Measurements from ENCODE around the gene TMEFF1.

- TF ChIP-seq POLR2A (IDR thresholded peaks at IDR 0.05; ENCODE audit: low read length) (no peak), GATA1 (IDR thresholded peaks at IDR 0.05; ENCODE audit: low read depth, low read length) (no peak)
These were observed 42.9 kb downstream of the TMEFF1 start for GRCh38 chr9:100515578-100516494.
